ENCODE results near the gene POLR1C.

The POLR1C gene

GRCh38 chr6:43500921-43501320 lies 16.0 kb upstream of the POLR1C start:
- H3K4me2 ChIP-seq (ENCODE audit: low read depth, low read length) = no peak overlapping the region
- H4K20me1 ChIP-seq (ENCODE audit: insufficient read depth, low read length) = no peaks in the 10 kb centered on the region
- H3K27ac ChIP-seq (ENCODE audit: low read length) = no peak overlapping the region
- no peaks in the 10 kb centered on the region for H3K79me2 ChIP-seq (ENCODE audit: low read length)
- H3K4me1 ChIP-seq (ENCODE audit: low read length) = no peaks in the 10 kb centered on the region
- TF ChIP-seq, protein P1, sequence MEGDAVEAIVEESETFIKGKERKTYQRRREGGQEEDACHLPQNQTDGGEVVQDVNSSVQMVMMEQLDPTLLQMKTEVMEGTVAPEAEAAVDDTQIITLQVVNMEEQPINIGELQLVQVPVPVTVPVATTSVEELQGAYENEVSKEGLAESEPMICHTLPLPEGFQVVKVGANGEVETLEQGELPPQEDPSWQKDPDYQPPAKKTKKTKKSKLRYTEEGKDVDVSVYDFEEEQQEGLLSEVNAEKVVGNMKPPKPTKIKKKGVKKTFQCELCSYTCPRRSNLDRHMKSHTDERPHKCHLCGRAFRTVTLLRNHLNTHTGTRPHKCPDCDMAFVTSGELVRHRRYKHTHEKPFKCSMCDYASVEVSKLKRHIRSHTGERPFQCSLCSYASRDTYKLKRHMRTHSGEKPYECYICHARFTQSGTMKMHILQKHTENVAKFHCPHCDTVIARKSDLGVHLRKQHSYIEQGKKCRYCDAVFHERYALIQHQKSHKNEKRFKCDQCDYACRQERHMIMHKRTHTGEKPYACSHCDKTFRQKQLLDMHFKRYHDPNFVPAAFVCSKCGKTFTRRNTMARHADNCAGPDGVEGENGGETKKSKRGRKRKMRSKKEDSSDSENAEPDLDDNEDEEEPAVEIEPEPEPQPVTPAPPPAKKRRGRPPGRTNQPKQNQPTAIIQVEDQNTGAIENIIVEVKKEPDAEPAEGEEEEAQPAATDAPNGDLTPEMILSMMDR (IDR thresholded peaks at IDR 0.05; ENCODE audit: low read length) = no peak
- TF ChIP-seq EZH2 (optimal IDR thresholded peaks at IDR 0.05; ENCODE audit: low read depth, low read length) (no peak), EZH2phosphoT487 (IDR thresholded peaks at IDR 0.05; ENCODE audit: low read length) (no peak)
- no peak overlapping the region for H3K9ac ChIP-seq (ENCODE audit: low read length)
- no peaks in the 10 kb centered on the region for H3K9me3 ChIP-seq (replicated peaks; ENCODE audit: insufficient read depth, low read length)
- no peaks in the 10 kb centered on the region for H3F3A ChIP-seq (ENCODE audit: insufficient read depth, low read length)
- no peaks in the 10 kb centered on the region for H3K27me3 ChIP-seq (replicated peaks; ENCODE audit: insufficient read depth, low read length)
- 0 out of 2 replicates have a peak, but pooled peaks cover 3% of the 10 kb centered on the region for H3K36me3 ChIP-seq (replicated peaks; ENCODE audit: insufficient read depth, low read length)
- H3K9me2 ChIP-seq (replicated peaks; ENCODE audit: insufficient read depth, low read length) = no peaks in the 10 kb centered on the region
- no peak for DNase-seq
- no peak overlapping the region for H3K4me3 ChIP-seq (ENCODE audit: low read length)
- H2AFZ ChIP-seq (ENCODE audit: low read length) = no peak overlapping the region

DNA sequence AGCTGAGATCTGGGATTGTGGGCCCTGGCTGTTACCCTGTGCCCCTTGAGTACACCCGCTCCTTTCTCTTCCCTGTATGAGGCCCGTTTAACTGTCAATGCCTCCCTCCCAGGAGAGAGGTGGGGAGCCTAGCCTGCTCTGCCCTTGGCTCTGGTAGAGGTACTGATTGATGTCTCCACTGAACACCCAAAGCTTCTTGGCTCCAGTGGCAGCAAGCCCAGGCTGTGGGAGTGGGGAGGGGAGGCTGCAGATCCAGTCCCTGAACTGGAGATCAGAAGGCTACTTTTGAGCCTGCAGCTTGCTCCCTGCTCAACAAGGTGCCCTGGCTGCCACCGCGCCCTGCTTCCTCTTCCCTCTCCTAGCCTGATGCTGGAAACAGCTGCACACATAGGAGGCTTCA lies 14.2 kb upstream of the POLR1C start:
- Histone ChIP-seq H3K4me3 (ENCODE audit: low read length) (no peak overlapping the region), H3K27me3 (replicated peaks; ENCODE audit: insufficient read depth, low read length) (no peaks in the 10 kb centered on the region), H3K9me2 (replicated peaks; ENCODE audit: insufficient read depth, low read length) (no peaks in the 10 kb centered on the region), H3K79me2 (ENCODE audit: low read length) (no peaks in the 10 kb centered on the region), H3F3A (ENCODE audit: insufficient read depth, low read length) (no peaks in the 10 kb centered on the region), H4K20me1 (ENCODE audit: insufficient read depth, low read length) (no peaks in the 10 kb centered on the region), H3K4me1 (ENCODE audit: low read length) (no peaks in the 10 kb centered on the region), H3K4me2 (ENCODE audit: low read depth, low read length) (no peak overlapping the region), H3K9me3 (replicated peaks; ENCODE audit: insufficient read depth, low read length) (no peaks in the 10 kb centered on the region), H3K9ac (ENCODE audit: low read length) (no peak overlapping the region), H3K27ac (ENCODE audit: low read length) (no peak overlapping the region), H2AFZ (ENCODE audit: low read length) (no peak overlapping the region), H3K36me3 (replicated peaks; ENCODE audit: insufficient read depth, low read length) (0 out of 2 replicates have a peak, but pooled peaks cover 3% of the 10 kb centered on the region)
- no peak for TF ChIP-seq EZH2 (optimal IDR thresholded peaks at IDR 0.05; ENCODE audit: low read depth, low read length)
- TF ChIP-seq EZH2phosphoT487 (IDR thresholded peaks at IDR 0.05; ENCODE audit: low read length) = no peak
- TF ChIP-seq, protein P1 (IDR thresholded peaks at IDR 0.05; ENCODE audit: low read length) = no peak
- no peak for DNase-seq

GRCh38 chr6:43503443-43503842 lies 13.4 kb upstream of the POLR1C start:
- H3K9me3 ChIP-seq (replicated peaks; ENCODE audit: insufficient read depth, low read length) = no peaks in the 10 kb centered on the region
- H3K27me3 ChIP-seq (replicated peaks; ENCODE audit: insufficient read depth, low read length) = no peaks in the 10 kb centered on the region
- H3K27ac ChIP-seq (ENCODE audit: low read length) = no peak overlapping the region
- TF ChIP-seq EZH2phosphoT487 (IDR thresholded peaks at IDR 0.05; ENCODE audit: low read length) (no peak), EZH2 (optimal IDR thresholded peaks at IDR 0.05; ENCODE audit: low read depth, low read length) (no peak)
- TF ChIP-seq, protein P1 (IDR thresholded peaks at IDR 0.05; ENCODE audit: low read length) = no peak
- H3K9me2 ChIP-seq (replicated peaks; ENCODE audit: insufficient read depth, low read length) = no peaks in the 10 kb centered on the region
- no peaks in the 10 kb centered on the region for H3K4me1 ChIP-seq (ENCODE audit: low read length)
- no peak for DNase-seq
- no peak overlapping the region for H3K4me2 ChIP-seq (ENCODE audit: low read depth, low read length)
- H3K4me3 ChIP-seq (ENCODE audit: low read length) = no peak overlapping the region
- H4K20me1 ChIP-seq (ENCODE audit: insufficient read depth, low read length) = no peaks in the 10 kb centered on the region
- H2AFZ ChIP-seq (ENCODE audit: low read length) = no peak overlapping the region
- no peaks in the 10 kb centered on the region for H3K79me2 ChIP-seq (ENCODE audit: low read length)
- 0 out of 2 replicates have a peak, but pooled peaks cover 3% of the 10 kb centered on the region for H3K36me3 ChIP-seq (replicated peaks; ENCODE audit: insufficient read depth, low read length)
- H3F3A ChIP-seq (ENCODE audit: insufficient read depth, low read length) = no peaks in the 10 kb centered on the region
- no peak overlapping the region for H3K9ac ChIP-seq (ENCODE audit: low read length)
